ENCODE measurements around the gene PBX4. TPM values are rescaled to one million over a fixed set of nuclear protein-coding genes. Genes with fewer than 3 reads are reported as not detected.

The PBX4 gene
- total RNA-seq, 1 experiment from 2014 or later, result 0.30 TPM

GRCh38 chr19:19645233-19645870 is 26.9 kb upstream of the PBX4 start:
- Mint-ChIP-seq H3K4me1 (ENCODE audit: insufficient read depth, unreplicated experiment) (peaks cover 12% of the 10 kb centered on the region), H3K27me3 (ENCODE audit: insufficient read depth, unreplicated experiment) (no peaks in the 10 kb centered on the region), H3K36me3 (ENCODE audit: insufficient read depth, unreplicated experiment) (peaks cover 20% of the 10 kb centered on the region), H3K27ac (ENCODE audit: low read depth, unreplicated experiment) (no peak overlapping the region), H3K9me3 (ENCODE audit: unreplicated experiment) (no peaks in the 10 kb centered on the region), H3K4me3 (ENCODE audit: unreplicated experiment) (no peak overlapping the region)
- TSS peak; percentile 16 for BruUV-seq (replicated peaks)
- ChIA-PET POLR2A (interaction anchor here (1.1 to 1.2 kb wide), 2 partner anchors 113 to 115 kb away, joined by 3 read pairs; no protein-coding TSS in a partner anchor), CTCF (interaction anchor here (0.6 to 2.6 kb wide), 5 partner anchors 16 to 114 kb away, joined by 3 to 107 read pairs (median 3); partner anchors contain the start of gene YJEFN3)
- intact Hi-C loops (cut with micrococcal nuclease), result no loop called here
- TF ChIP-seq, protein P1, sequence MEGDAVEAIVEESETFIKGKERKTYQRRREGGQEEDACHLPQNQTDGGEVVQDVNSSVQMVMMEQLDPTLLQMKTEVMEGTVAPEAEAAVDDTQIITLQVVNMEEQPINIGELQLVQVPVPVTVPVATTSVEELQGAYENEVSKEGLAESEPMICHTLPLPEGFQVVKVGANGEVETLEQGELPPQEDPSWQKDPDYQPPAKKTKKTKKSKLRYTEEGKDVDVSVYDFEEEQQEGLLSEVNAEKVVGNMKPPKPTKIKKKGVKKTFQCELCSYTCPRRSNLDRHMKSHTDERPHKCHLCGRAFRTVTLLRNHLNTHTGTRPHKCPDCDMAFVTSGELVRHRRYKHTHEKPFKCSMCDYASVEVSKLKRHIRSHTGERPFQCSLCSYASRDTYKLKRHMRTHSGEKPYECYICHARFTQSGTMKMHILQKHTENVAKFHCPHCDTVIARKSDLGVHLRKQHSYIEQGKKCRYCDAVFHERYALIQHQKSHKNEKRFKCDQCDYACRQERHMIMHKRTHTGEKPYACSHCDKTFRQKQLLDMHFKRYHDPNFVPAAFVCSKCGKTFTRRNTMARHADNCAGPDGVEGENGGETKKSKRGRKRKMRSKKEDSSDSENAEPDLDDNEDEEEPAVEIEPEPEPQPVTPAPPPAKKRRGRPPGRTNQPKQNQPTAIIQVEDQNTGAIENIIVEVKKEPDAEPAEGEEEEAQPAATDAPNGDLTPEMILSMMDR (IDR thresholded peaks at IDR 0.05; ENCODE audit: unreplicated experiment), result no peak
- DNase-seq (ENCODE audit: unreplicated experiment), result no peak

DNA sequence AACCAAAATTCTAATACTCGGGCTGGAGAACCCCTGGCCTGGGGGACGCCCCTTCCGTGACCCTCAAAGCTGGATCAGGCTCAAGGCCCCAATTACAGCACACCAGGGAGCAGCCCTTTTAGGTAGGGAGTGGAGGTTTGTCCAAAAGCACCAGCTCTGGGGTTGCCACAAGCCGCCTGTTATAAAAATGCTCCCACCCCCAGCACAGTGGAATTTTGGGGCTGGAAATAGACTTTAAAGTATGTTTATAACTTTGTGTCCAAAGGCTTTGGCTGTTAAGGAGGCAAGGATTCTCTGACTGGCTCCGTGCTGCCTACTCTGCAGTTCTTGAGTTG is 25.5 kb upstream of the PBX4 start:
- H3K27me3 Mint-ChIP-seq (ENCODE audit: insufficient read depth, unreplicated experiment), result no peaks in the 10 kb centered on the region
- ChIA-PET POLR2A (interaction anchor here (0.7 to 1.2 kb wide), 7 partner anchors 18 to 129 kb away, joined by 3 to 8 read pairs (median 4); partner anchors contain the start of genes TSSK6 and YJEFN3), CTCF (interaction anchor here (0.6 to 2.6 kb wide), 32 partner anchors 9 to 308 kb away, joined by 3 to 107 read pairs (median 5); partner anchors contain the start of genes NDUFA13, YJEFN3 and ZNF101)
- BruUV-seq (replicated peaks), result no TSS peak
- TF ChIP-seq, protein P1 (IDR thresholded peaks at IDR 0.05; ENCODE audit: unreplicated experiment), result no peak
- H3K27ac Mint-ChIP-seq (ENCODE audit: low read depth, unreplicated experiment), result peak overlapping the region; percentile 78
- peak overlapping the region; percentile 89 for H3K4me3 Mint-ChIP-seq (ENCODE audit: unreplicated experiment)
- H3K36me3 Mint-ChIP-seq (ENCODE audit: insufficient read depth, unreplicated experiment), result peaks cover 18% of the 10 kb centered on the region
- H3K4me1 Mint-ChIP-seq (ENCODE audit: insufficient read depth, unreplicated experiment), result peaks cover 12% of the 10 kb centered on the region
- no peaks in the 10 kb centered on the region for H3K9me3 Mint-ChIP-seq (ENCODE audit: unreplicated experiment)
- DNase-seq (ENCODE audit: unreplicated experiment), result no peak
- intact Hi-C loops (cut with micrococcal nuclease), result loop anchor here (1.0 to 5.0 kb wide), 2 partner anchors 92 to 112 kb away; no protein-coding TSS in a partner anchor

- CTCF ChIA-PET, result interaction anchor here (0.6 to 2.6 kb wide), 30 partner anchors 9 to 278 kb away, joined by 3 to 107 read pairs (median 5); partner anchors contain the start of genes NDUFA13, YJEFN3 and ZNF101
- Mint-ChIP-seq H3K27ac (ENCODE audit: low read depth, unreplicated experiment) (peak within 1 kb of the TSS; percentile 78), H3K4me3 (ENCODE audit: unreplicated experiment) (peak within 1 kb of the TSS; percentile 89), H3K4me1 (ENCODE audit: insufficient read depth, unreplicated experiment) (peaks cover 12% of the 10 kb centered on the region), H3K27me3 (ENCODE audit: insufficient read depth, unreplicated experiment) (no peaks in the 10 kb centered on the region), H3K36me3 (ENCODE audit: insufficient read depth, unreplicated experiment) (peaks cover 12% of the 10 kb centered on the region), H3K9me3 (ENCODE audit: unreplicated experiment) (no peaks in the 10 kb centered on the region)
- BruUV-seq (replicated peaks), result no TSS peak
- TF ChIP-seq, protein P1 (IDR thresholded peaks at IDR 0.05; ENCODE audit: unreplicated experiment), result peak; percentile 93
- POLR2A ChIA-PET, result interaction anchor here (0.7 to 1.2 kb wide), 7 partner anchors 19 to 128 kb away, joined by 3 to 8 read pairs (median 4); partner anchors contain the start of genes TSSK6 and YJEFN3
- intact Hi-C loops (cut with micrococcal nuclease), result loop anchor here (1.0 to 5.0 kb wide), 3 partner anchors 53 to 111 kb away; no protein-coding TSS in a partner anchor
- DNase-seq (ENCODE audit: unreplicated experiment), result peak; percentile 77
Observed at GRCh38 chr19:19643158-19644053, 24.9 kb upstream of the PBX4 start, which contains the start of gene GMIP. Gene GMIP, minus strand, starts transcription at chr19:19643657. Its CDS starts 128 bp downstream, at chr19:19643529.
